Panc1 (cell line): ENCODE data around the gene CEND1.

Experiments
- REST ChIP-seq, 2 experiments: IDR thresholded peaks; 2 replicates each; pipeline ENCODE4 v1.6.1; 2011 to 2012; ENCODE audit warnings: low read depth in 2 of 2, control low read depth in 1 of 2, low read length in 1 of 2, mild to moderate bottlenecking in 1 of 2, moderate library complexity in 1 of 2; ENCODE audit not compliant: insufficient read depth in 1 of 2
- TF ChIP-seq, protein P1 (sequence below): fragments of 450-650 bp; IDR thresholded peaks from 2 replicates; pipeline ENCODE4 v1.5.1; 2017; ENCODE audit warnings: mild to moderate bottlenecking

- TF ChIP-seq, protein P1, sequence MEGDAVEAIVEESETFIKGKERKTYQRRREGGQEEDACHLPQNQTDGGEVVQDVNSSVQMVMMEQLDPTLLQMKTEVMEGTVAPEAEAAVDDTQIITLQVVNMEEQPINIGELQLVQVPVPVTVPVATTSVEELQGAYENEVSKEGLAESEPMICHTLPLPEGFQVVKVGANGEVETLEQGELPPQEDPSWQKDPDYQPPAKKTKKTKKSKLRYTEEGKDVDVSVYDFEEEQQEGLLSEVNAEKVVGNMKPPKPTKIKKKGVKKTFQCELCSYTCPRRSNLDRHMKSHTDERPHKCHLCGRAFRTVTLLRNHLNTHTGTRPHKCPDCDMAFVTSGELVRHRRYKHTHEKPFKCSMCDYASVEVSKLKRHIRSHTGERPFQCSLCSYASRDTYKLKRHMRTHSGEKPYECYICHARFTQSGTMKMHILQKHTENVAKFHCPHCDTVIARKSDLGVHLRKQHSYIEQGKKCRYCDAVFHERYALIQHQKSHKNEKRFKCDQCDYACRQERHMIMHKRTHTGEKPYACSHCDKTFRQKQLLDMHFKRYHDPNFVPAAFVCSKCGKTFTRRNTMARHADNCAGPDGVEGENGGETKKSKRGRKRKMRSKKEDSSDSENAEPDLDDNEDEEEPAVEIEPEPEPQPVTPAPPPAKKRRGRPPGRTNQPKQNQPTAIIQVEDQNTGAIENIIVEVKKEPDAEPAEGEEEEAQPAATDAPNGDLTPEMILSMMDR, result no peak
- no peak for TF ChIP-seq REST (IDR thresholded peaks at IDR 0.05; ENCODE audit: insufficient read depth in 1 of 2, low read depth in 2 of 2, low read length in 1 of 2)
Observed at GRCh38 chr11:810040-810567, 20.2 kb upstream of the CEND1 start.
